Inferior parietal cortex (tissue), 1 donor: ENCODE measurements around the gene POTEJ.
"Not testable (repeated sequence)": the region's sequence is repeated elsewhere in the genome, so short reads cannot be mapped to it uniquely, and the experiment has no call there.

Experiments used
- DNase-seq: peaks from one replicate; pipeline ENCODE4 v3.0.0-alpha.2; 2016; ENCODE audit errors: extremely low spot score

The POTEJ gene

DNA sequence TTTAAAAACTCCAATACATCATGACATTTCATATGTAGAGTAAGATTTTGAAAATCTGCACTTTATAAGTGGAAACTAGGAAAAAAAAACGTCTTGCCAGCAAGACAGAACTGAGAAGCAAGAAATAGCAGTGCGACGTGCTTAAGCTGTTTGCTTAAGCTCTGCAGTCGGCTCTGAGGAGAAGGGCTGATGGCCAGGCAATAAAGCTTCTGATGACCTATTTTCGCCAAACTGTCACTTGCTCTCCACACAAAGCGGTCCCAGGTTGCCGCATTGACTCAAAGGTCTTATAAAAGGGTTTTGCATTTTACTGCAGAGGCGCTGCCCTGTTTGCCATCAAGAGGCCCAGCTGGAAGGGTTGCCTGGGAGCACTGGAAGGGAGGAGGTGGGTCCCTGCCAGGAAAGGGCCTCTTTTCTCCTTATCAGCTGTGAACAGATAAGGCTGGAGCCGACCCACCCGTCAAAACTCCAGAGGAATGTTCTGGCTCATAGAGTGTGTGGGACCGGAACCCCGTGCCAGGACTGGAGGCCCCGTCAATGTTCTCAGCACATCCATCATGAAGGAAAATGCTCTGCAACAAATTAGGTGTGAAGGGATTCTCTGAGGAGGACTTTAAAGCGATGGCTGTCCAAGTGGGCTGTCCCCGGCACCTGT, 9.5 kb upstream of the POTEJ start:
- DNase-seq, result not testable (repeated sequence)

GRCh38 chr2:130608276-130609001, 2.8 kb upstream of the POTEJ start:
- not testable (repeated sequence) for DNase-seq

- not testable (repeated sequence) for DNase-seq
These were observed 2.0 kb upstream of the POTEJ start for GRCh38 chr2:130609002-130609920.

GRCh38 chr2:130610486-130610885, 754 bp upstream of the POTEJ start:
- not testable (repeated sequence) for DNase-seq

DNA sequence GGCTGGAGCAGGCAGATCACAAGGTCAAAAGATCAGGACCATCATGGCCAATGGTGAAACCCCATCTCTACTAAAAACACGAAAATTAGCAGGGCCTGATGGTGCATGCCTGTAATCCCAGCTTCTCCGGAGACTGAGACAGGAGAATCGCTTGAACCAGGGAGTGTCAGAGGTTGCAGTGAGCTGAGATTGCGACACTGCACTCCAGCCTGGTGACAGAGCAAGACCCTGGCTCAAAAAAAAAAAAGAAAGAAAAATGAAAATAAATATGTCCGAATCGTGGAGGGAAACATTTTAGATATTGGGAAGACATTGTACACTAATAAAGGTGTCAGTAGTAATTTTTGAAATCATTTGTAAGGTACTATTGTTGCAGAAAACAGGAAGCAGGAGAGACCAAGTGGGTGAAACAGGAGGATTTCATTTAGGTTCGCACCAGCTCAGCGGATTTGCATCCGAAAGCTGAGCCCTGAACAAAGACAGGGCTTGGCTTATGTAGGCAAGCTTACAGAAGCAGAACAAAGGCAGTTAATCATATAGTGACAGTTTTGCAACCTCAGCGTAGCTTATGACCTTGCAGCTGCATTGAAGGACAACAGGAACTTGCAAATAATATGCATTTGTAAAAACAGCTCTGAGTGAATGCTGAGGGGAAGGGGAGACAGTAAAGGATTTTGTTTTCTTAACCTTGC, 17.7 kb downstream of the POTEJ start:
- not testable (repeated sequence) for DNase-seq

DNA sequence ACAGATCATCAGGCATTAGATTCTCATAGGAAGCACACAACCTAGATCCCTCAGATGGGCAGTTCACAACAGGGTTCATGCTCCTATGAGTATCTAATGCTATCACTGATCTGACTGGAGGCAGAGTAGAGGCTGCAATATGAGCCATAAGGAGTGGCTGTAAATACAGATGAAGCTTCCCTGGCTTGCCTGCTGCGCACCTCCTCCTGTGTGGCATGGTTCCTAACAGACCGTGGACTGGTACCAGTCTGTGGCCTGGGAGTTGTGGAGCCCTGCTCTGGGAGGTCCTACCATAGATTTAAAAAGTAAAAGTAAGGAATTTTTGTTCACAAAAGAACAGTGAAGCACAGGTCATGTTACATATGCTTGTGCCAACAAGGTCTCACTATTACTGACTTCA, 27.7 kb downstream of the POTEJ start:
- DNase-seq, result not testable (repeated sequence)

DNA sequence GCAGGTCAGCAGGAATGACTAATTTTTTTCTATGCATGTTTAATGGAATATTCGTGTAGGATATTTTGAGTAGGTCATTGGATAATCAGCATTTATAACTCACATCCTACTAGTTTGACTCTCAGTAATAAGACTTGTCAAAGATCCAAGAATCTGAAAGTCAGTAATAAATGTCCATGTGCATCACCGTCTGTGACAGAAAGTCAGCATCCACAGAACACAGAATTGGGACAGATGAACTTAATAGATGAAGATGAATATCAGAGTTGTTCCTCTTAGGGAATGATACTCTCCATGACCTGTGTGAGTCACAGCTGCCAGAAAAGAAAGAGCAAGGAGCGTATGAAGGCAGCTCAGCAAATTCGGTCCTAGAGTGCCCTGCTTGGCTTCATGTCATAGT, 30.4 kb downstream of the POTEJ start:
- DNase-seq, result not testable (repeated sequence)

DNA sequence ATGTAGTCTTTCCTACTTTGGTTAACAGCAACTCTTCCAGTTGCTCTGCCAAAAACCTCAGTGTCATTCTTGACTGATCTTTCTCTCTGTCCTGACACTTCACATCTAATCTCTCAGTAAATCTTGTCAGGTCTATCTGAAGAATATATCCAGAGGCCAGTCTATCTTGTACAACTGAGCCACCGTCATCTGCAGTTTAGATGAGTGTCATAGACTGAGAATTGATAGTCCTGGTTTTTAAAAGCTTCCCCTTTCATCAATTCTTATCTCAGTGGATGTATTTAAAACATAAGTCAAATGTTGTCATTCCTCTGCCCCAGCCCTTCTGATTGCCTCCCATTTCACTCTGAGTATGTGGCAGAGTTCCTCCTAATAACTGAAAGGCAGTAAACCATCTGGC, 38.0 kb downstream of the POTEJ start:
- not testable (repeated sequence) for DNase-seq

- not testable (repeated sequence) for DNase-seq
These were observed 53.3 kb downstream of the POTEJ start for GRCh38 chr2:130664506-130664905.

- DNase-seq, result not testable (repeated sequence)
These were observed 54.4 kb downstream of the POTEJ start for GRCh38 chr2:130665596-130665995.

GRCh38 chr2:130667516-130667915, 56.3 kb downstream of the POTEJ start:
- DNase-seq, result not testable (repeated sequence)

- DNase-seq, result not testable (repeated sequence)
These were observed 58.9 kb downstream of the POTEJ start for GRCh38 chr2:130670026-130670745.

- not testable (repeated sequence) for DNase-seq
These were observed 81.0 kb downstream of the POTEJ start for GRCh38 chr2:130692041-130692770.

DNA sequence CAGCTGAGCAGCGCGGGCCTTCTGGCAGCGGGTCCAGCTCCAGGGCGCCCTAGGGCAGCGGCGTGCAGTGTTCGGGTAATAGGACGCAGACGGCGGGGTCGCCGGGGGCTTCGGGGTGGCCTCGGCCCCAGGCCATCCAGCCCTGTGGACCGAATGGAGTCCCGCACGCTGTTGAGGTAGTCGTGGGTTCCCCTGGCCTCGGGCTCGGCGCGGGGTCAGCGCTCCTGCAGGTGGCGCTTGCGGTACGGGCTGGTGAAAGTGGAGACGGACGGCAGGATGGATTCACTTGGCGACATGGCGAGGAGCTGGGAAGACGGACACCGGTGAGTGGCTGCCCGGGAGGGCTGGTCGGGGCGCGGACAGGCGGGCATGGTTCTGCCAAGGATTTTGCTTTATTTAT, 82.2 kb downstream of the POTEJ start:
- peak; percentile 25 for DNase-seq

DNA sequence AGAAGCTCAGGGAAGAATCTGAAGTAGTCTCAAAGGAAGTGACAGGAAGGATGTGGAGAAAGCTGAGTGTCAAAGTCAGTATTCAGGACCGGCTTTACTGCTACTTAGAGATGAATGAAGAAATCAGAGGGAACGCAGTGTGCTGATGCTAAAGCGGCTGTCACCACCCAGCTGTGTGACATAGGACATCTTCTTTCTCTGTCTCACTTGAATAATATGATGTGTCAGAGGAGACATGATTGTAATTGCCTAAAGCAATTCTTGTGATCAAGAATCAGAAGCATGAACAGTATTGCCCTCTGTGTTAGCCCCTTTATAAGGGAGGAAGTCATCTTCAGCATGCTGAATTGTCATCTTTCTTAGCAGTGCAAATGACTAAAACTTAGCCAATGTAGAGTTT, 92.0 kb downstream of the POTEJ start:
- not testable (repeated sequence) for DNase-seq
